ENCODE results near the gene CYREN. TPM values are rescaled to one million over a fixed set of nuclear protein-coding genes. Genes with fewer than 3 reads are reported as not detected.

Gene CYREN
- total and polyA plus RNA-seq, 7 experiments from 2014 or later = 25.6 to 67.9 (median 49.5) TPM

DNA sequence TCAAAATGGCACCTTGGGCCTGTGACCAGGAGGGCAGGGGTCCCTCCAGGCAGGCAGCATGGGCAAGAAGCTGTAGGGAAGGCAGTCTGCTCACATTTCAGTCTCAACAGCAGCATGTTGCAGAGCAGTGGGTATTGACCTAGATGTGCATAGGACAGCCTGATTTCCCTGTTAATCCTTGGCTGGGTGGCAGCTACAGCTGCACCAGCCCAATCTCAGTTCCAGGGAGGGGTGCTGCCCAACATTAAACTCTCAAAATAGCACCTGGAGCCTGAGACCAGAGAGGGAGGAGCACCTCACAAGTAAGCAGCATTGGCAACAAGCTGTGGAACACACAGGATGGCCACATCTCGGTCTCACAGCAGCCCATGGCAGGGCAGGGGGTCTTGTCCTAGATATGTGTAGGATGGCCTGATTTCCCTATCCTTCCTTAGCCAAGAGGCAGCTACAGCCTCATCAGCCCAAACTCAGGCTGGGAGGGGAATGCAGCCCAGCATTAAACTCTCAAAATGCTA lies 12.3 kb downstream of the CYREN start:
- DNase-seq (no peak), ATAC-seq (no peak)
- H3K27me3 ChIP-seq (ENCODE audit: control insufficient read depth in 2 of 2, insufficient read depth in 2 of 2, low read length in 2 of 2) = no peaks in the 10 kb centered on the region
- POLR2A ChIA-PET = interaction anchor here (1.1 to 3.2 kb wide), 5 partner anchors 8 to 517 kb away, joined by 3 to 28 read pairs (median 8); partner anchors contain the start of genes CYREN and TMEM140
- CTCF ChIA-PET = interaction anchor here (0.6 to 1.3 kb wide), 3 partner anchors 10 to 231 kb away, joined by 3 to 5 read pairs (median 3); partner anchors contain the start of genes CYREN and TMEM140
- H3K4me3 ChIP-seq (ENCODE audit: low read length) = no peak overlapping the region
- H3K4me1 Mint-ChIP-seq = peaks cover 48 to 71% (median 61%) of the 10 kb centered on the region in 7 donors
- peaks cover 0 to 15% (median 0%) of the 10 kb centered on the region in 3 experiments for H3K36me3 ChIP-seq (ENCODE audit: control insufficient read depth in 2 of 3, insufficient read depth in 3 of 3, low read length in 3 of 3)
- peaks cover 11 to 24% of the 10 kb centered on the region in 2 donors for H3K4me1 ChIP-seq (ENCODE audit: control insufficient read depth in 2 of 2, insufficient read depth in 2 of 2, low read length in 2 of 2)
- no peak overlapping the region for H3K27ac ChIP-seq (ENCODE audit: low read depth, low read length)
- no peak overlapping the region for H3K4me3 Mint-ChIP-seq
- intact Hi-C loops (cut with micrococcal nuclease) = no loop called here
- peaks cover 14 to 60% (median 35%) of the 10 kb centered on the region in 11 donors for H3K9me3 Mint-ChIP-seq
- peaks cover 53 to 94% (median 84%) of the 10 kb centered on the region in 5 donors for H3K36me3 Mint-ChIP-seq
- H3K27me3 Mint-ChIP-seq = no peaks in the 10 kb centered on the region
- H3K9me3 ChIP-seq (ENCODE audit: control insufficient read depth in 2 of 3, low read length in 3 of 3) = peaks cover 0 to 38% (median 9%) of the 10 kb centered on the region in 3 experiments
- H3K27ac Mint-ChIP-seq = peak overlapping the region in 2 of 9 donors; percentile 14 to 66

- intact Hi-C loops (cut with micrococcal nuclease) = no loop called here
- H3K27ac Mint-ChIP-seq = peak overlapping the region in 2 of 9 donors; percentile 37 to 68
- POLR2A ChIA-PET = interaction anchor here (3.2 kb wide), 1 partner anchor 8 kb away, joined by 28 read pairs; the partner anchor contains the start of gene TMEM140
- ATAC-seq (no peak), DNase-seq (no peak)
- CTCF ChIA-PET = interaction anchor here (0.7 kb wide), 1 partner anchor 155 kb away, joined by 3 read pairs; no protein-coding TSS in a partner anchor
- no peaks in the 10 kb centered on the region for H3K27me3 Mint-ChIP-seq
- Histone ChIP-seq H3K27ac (ENCODE audit: low read depth, low read length) (no peak overlapping the region), H3K9me3 (ENCODE audit: control insufficient read depth in 2 of 3, low read length in 3 of 3) (peaks cover 0 to 27% (median 9%) of the 10 kb centered on the region in 3 experiments), H3K36me3 (ENCODE audit: control insufficient read depth in 2 of 3, insufficient read depth in 3 of 3, low read length in 3 of 3) (peaks cover 0 to 7% (median 0%) of the 10 kb centered on the region in 3 experiments), H3K4me1 (ENCODE audit: control insufficient read depth in 2 of 2, insufficient read depth in 2 of 2, low read length in 2 of 2) (peaks cover 11 to 24% of the 10 kb centered on the region in 2 donors), H3K4me3 (ENCODE audit: low read length) (no peak overlapping the region), H3K27me3 (ENCODE audit: control insufficient read depth in 2 of 2, insufficient read depth in 2 of 2, low read length in 2 of 2) (no peaks in the 10 kb centered on the region)
- H3K4me1 Mint-ChIP-seq = peaks cover 46 to 79% (median 69%) of the 10 kb centered on the region in 7 donors
- peaks cover 17 to 57% (median 34%) of the 10 kb centered on the region in 11 donors for H3K9me3 Mint-ChIP-seq
- H3K4me3 Mint-ChIP-seq = no peak overlapping the region
- peaks cover 50 to 94% (median 83%) of the 10 kb centered on the region in 5 donors for H3K36me3 Mint-ChIP-seq
Measured at GRCh38 chr7:135156290-135156689, 14.2 kb downstream of the CYREN start.

- CTCF ChIA-PET = no interaction called here
- peak overlapping the region in 1 of 9 donors; percentile 62 for H3K27ac Mint-ChIP-seq
- no peak for ATAC-seq
- peaks cover 17 to 57% (median 34%) of the 10 kb centered on the region in 11 donors for H3K9me3 Mint-ChIP-seq
- H3K36me3 Mint-ChIP-seq = peaks cover 45 to 94% (median 75%) of the 10 kb centered on the region in 5 donors
- Histone ChIP-seq H3K27ac (ENCODE audit: low read depth, low read length) (no peak overlapping the region), H3K27me3 (ENCODE audit: control insufficient read depth in 2 of 2, insufficient read depth in 2 of 2, low read length in 2 of 2) (no peaks in the 10 kb centered on the region), H3K4me1 (ENCODE audit: control insufficient read depth in 2 of 2, insufficient read depth in 2 of 2, low read length in 2 of 2) (peaks cover 20 to 23% of the 10 kb centered on the region in 2 donors), H3K4me3 (ENCODE audit: low read length) (no peak overlapping the region), H3K9me3 (ENCODE audit: control insufficient read depth in 2 of 3, low read length in 3 of 3) (peaks cover 0 to 27% (median 9%) of the 10 kb centered on the region in 3 experiments), H3K36me3 (ENCODE audit: control insufficient read depth in 2 of 3, insufficient read depth in 3 of 3, low read length in 3 of 3) (peaks cover 0 to 7% (median 0%) of the 10 kb centered on the region in 3 experiments)
- no peaks in the 10 kb centered on the region for H3K27me3 Mint-ChIP-seq
- intact Hi-C loops (cut with micrococcal nuclease) = no loop called here
- H3K4me3 Mint-ChIP-seq = peak overlapping the region in 4 of 10 donors; percentile 2 to 47 (median 20)
- DNase-seq = no peak
- peaks cover 46 to 79% (median 71%) of the 10 kb centered on the region in 7 donors for H3K4me1 Mint-ChIP-seq
- POLR2A ChIA-PET = no interaction called here
Measured at GRCh38 chr7:135154734-135155133, 15.8 kb downstream of the CYREN start.

GRCh38 chr7:135152442-135152841 lies 18.1 kb downstream of the CYREN start:
- ChIA-PET CTCF (no interaction called here), POLR2A (interaction anchor here (8.4 kb wide), 1 partner anchor 13 kb away, joined by 183 read pairs; the partner anchor contains the start of gene CYREN)
- Mint-ChIP-seq H3K27ac (peak overlapping the region in 2 of 9 donors; percentile 40 to 41), H3K4me3 (peak overlapping the region in 4 of 10 donors; percentile 3 to 42 (median 22)), H3K9me3 (peaks cover 17 to 49% (median 32%) of the 10 kb centered on the region in 11 donors), H3K4me1 (peaks cover 46 to 74% (median 69%) of the 10 kb centered on the region in 7 donors), H3K36me3 (peaks cover 38 to 81% (median 61%) of the 10 kb centered on the region in 5 donors), H3K27me3 (no peaks in the 10 kb centered on the region)
- Histone ChIP-seq H3K4me3 (ENCODE audit: low read length) (no peak overlapping the region), H3K36me3 (ENCODE audit: control insufficient read depth in 2 of 3, insufficient read depth in 3 of 3, low read length in 3 of 3) (peaks cover 0 to 7% (median 0%) of the 10 kb centered on the region in 3 experiments), H3K4me1 (ENCODE audit: control insufficient read depth in 2 of 2, insufficient read depth in 2 of 2, low read length in 2 of 2) (peaks cover 17 to 22% of the 10 kb centered on the region in 2 donors), H3K9me3 (ENCODE audit: control insufficient read depth in 2 of 3, low read length in 3 of 3) (peaks cover 0 to 27% (median 9%) of the 10 kb centered on the region in 3 experiments), H3K27me3 (ENCODE audit: control insufficient read depth in 2 of 2, insufficient read depth in 2 of 2, low read length in 2 of 2) (no peaks in the 10 kb centered on the region), H3K27ac (ENCODE audit: low read depth, low read length) (no peak overlapping the region)
- ATAC-seq = no peak
- intact Hi-C loops (cut with micrococcal nuclease) = no loop called here
- no peak for DNase-seq

DNA sequence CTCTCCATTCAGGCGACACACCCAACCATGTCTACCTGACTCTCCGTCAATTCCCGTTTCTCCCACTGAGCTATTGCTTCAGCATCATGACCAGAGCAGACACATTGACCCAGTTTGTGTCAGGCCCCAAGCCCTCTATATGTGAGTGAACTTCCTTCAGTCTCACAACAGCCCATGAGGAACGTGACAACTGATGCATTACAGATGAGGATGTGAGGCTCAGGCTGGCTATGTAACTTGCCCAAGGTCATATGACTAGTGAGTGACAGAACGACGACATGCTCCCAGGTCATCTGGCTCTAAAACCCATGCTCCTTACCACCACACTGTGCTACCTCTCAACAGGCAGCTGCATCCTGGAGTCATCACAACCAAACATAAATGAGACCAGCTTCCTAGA lies 19.0 kb downstream of the CYREN start:
- peaks cover 43 to 74% (median 71%) of the 10 kb centered on the region in 7 donors for H3K4me1 Mint-ChIP-seq

GRCh38 chr7:135151132-135151531 lies 19.4 kb downstream of the CYREN start:
- Mint-ChIP-seq H3K4me3 (peak overlapping the region; percentile 3 to 95 (median 74)), H3K4me1 (peaks cover 47 to 78% (median 73%) of the 10 kb centered on the region in 7 donors), H3K36me3 (peaks cover 25 to 68% (median 50%) of the 10 kb centered on the region in 5 donors), H3K9me3 (peaks cover 9 to 38% (median 23%) of the 10 kb centered on the region in 11 donors), H3K27me3 (no peaks in the 10 kb centered on the region), H3K27ac (peak overlapping the region; percentile 67 to 99 (median 78))
- DNase-seq = no peak
- POLR2A ChIA-PET = interaction anchor here (0.9 to 8.4 kb wide), 3 partner anchors 15 to 165 kb away, joined by 4 to 183 read pairs (median 10); partner anchors contain the start of genes AGBL3 and CYREN
- Histone ChIP-seq H3K4me1 (ENCODE audit: control insufficient read depth in 2 of 2, insufficient read depth in 2 of 2, low read length in 2 of 2) (peaks cover 28% of the 10 kb centered on the region in 2 donors), H3K36me3 (ENCODE audit: control insufficient read depth in 2 of 3, insufficient read depth in 3 of 3, low read length in 3 of 3) (peaks cover 0 to 4% (median 0%) of the 10 kb centered on the region in 3 experiments), H3K27me3 (ENCODE audit: control insufficient read depth in 2 of 2, insufficient read depth in 2 of 2, low read length in 2 of 2) (no peaks in the 10 kb centered on the region), H3K9me3 (ENCODE audit: control insufficient read depth in 2 of 3, low read length in 3 of 3) (peaks cover 0 to 15% (median 9%) of the 10 kb centered on the region in 3 experiments), H3K4me3 (ENCODE audit: low read length) (no peak overlapping the region), H3K27ac (ENCODE audit: low read depth, low read length) (no peak overlapping the region)
- CTCF ChIA-PET = interaction anchor here (1.3 to 1.5 kb wide), 2 partner anchors 20 to 165 kb away, joined by 5 read pairs; partner anchors contain the start of genes AGBL3 and CYREN
- intact Hi-C loops (cut with micrococcal nuclease) = no loop called here
- ATAC-seq = peak; percentile 19

More for the DNA sequence above, 19.0 kb downstream of the CYREN start:
- Mint-ChIP-seq H3K27me3 (no peaks in the 10 kb centered on the region), H3K27ac (peak overlapping the region; percentile 67 to 99 (median 78)), H3K36me3 (peaks cover 29 to 72% (median 54%) of the 10 kb centered on the region in 5 donors), H3K4me3 (peak overlapping the region; percentile 3 to 95 (median 69)), H3K9me3 (peaks cover 11 to 42% (median 27%) of the 10 kb centered on the region in 11 donors)
- H3K36me3 ChIP-seq (ENCODE audit: control insufficient read depth in 2 of 3, insufficient read depth in 3 of 3, low read length in 3 of 3) = peaks cover 0 to 4% (median 0%) of the 10 kb centered on the region in 3 experiments
- no peak overlapping the region for H3K27ac ChIP-seq (ENCODE audit: low read depth, low read length)
- POLR2A ChIA-PET = interaction anchor here (0.9 to 8.4 kb wide), 3 partner anchors 14 to 165 kb away, joined by 4 to 183 read pairs (median 10); partner anchors contain the start of genes AGBL3 and CYREN
- no peaks in the 10 kb centered on the region for H3K27me3 ChIP-seq (ENCODE audit: control insufficient read depth in 2 of 2, insufficient read depth in 2 of 2, low read length in 2 of 2)
- CTCF ChIA-PET = interaction anchor here (1.3 kb wide), 1 partner anchor 165 kb away, joined by 5 read pairs; the partner anchor contains the start of gene AGBL3
- peaks cover 0 to 19% (median 9%) of the 10 kb centered on the region in 3 experiments for H3K9me3 ChIP-seq (ENCODE audit: control insufficient read depth in 2 of 3, low read length in 3 of 3)
- no peak for DNase-seq
- intact Hi-C loops (cut with micrococcal nuclease) = no loop called here
- ATAC-seq = peak; percentile 59
- no peak overlapping the region for H3K4me3 ChIP-seq (ENCODE audit: low read length)
- peaks cover 24% of the 10 kb centered on the region in 2 donors for H3K4me1 ChIP-seq (ENCODE audit: control insufficient read depth in 2 of 2, insufficient read depth in 2 of 2, low read length in 2 of 2)
